Large intestine (tissue), 3 donors: ENCODE data around the gene CXorf38. TPM values are rescaled to one million over a fixed set of nuclear protein-coding genes. Genes with fewer than 3 reads are reported as not detected.

Experiments
- DNase-seq, 2 donors: peaks; one replicate each; pipeline versions ENCODE4 v3.0.0 to v3.0.0-alpha.2; 2013
- H3K27ac ChIP-seq: one replicate; pipeline ENCODE4 v1.5.1; 2013; ENCODE audit warnings: low read length
- H3K27me3 ChIP-seq: 2 replicates; pipeline ENCODE4 v1.6.1; 2013; ENCODE audit warnings: low read length; ENCODE audit not compliant: control insufficient read depth, insufficient read depth
- H3K36me3 ChIP-seq: 2 replicates; pipeline ENCODE4 v1.6.1; 2013; ENCODE audit warnings: low read length; ENCODE audit not compliant: control insufficient read depth, insufficient read depth
- H3K4me1 ChIP-seq: one replicate; pipeline ENCODE4 v1.6.1; 2013; ENCODE audit warnings: low read length; ENCODE audit not compliant: control insufficient read depth, insufficient read depth
- H3K4me3 ChIP-seq: one replicate; pipeline ENCODE4 v1.5.1; 2013; ENCODE audit warnings: low read length
- H3K9me3 ChIP-seq: one replicate; pipeline ENCODE4 v1.6.1; 2013; ENCODE audit warnings: mild to moderate bottlenecking, low read depth, low read length, moderate library complexity; ENCODE audit not compliant: control insufficient read depth
- WGBS: methylation state at CpG from one replicate; pipeline ENCODE4 v1.1.5; 2013; ENCODE audit warnings: low lambda C conversion rate; ENCODE audit not compliant: insufficient coverage; 5-methylcytosine and 5-hydroxymethylcytosine counted together
- polyA plus RNA-seq: library from polyadenylated mRNA; unstranded; fragments of 120-200 nt; gene quantifications from one replicate; pipeline ENCODE4 v1.2.1, GENCODE V29; 2013

The CXorf38 gene
- polyA plus RNA-seq, 1 donor: 11.5 TPM

- H3K4me1 ChIP-seq: no peaks in the 10 kb centered on the region
- no peak overlapping the region for H3K4me3 ChIP-seq
- H3K27me3 ChIP-seq: no peaks in the 10 kb centered on the region
- no peak overlapping the region for H3K27ac ChIP-seq
- no peaks in the 10 kb centered on the region for H3K9me3 ChIP-seq
- WGBS: no CpG with 5 or more reads among the region's 3 CpGs
- peaks cover 46% of the 10 kb centered on the region for H3K36me3 ChIP-seq
- no peak for DNase-seq
These were observed 15.8 kb upstream of the CXorf38 start for GRCh38 chrX:40663078-40663740.

- Histone ChIP-seq H3K27me3 (no peaks in the 10 kb centered on the region), H3K27ac (no peak overlapping the region), H3K9me3 (no peaks in the 10 kb centered on the region), H3K4me1 (no peaks in the 10 kb centered on the region), H3K36me3 (peaks cover 41% of the 10 kb centered on the region), H3K4me3 (no peak overlapping the region)
- DNase-seq: no peak
- WGBS: no CpG with 5 or more reads among the region's 2 CpGs
These were observed 14.1 kb upstream of the CXorf38 start for GRCh38 chrX:40661489-40661888.

GRCh38 chrX:40660381-40660780 is 13.0 kb upstream of the CXorf38 start:
- Histone ChIP-seq H3K9me3 (no peaks in the 10 kb centered on the region), H3K27ac (no peak overlapping the region), H3K27me3 (no peaks in the 10 kb centered on the region), H3K4me1 (no peaks in the 10 kb centered on the region), H3K36me3 (peaks cover 36% of the 10 kb centered on the region), H3K4me3 (no peak overlapping the region)
- no CpG with 5 or more reads among the region's 5 CpGs for WGBS
- DNase-seq: no peak

- WGBS: no CpG with 5 or more reads among the region's 2 CpGs
- Histone ChIP-seq H3K36me3 (peaks cover 31% of the 10 kb centered on the region), H3K27ac (no peak overlapping the region)
These were observed 6.2 kb upstream of the CXorf38 start for GRCh38 chrX:40653535-40653934.

GRCh38 chrX:40652664-40653063 is 5.3 kb upstream of the CXorf38 start:
- H3K4me1 ChIP-seq: no peaks in the 10 kb centered on the region
- no peaks in the 10 kb centered on the region for H3K9me3 ChIP-seq
- no peak overlapping the region for H3K4me3 ChIP-seq
- H3K27me3 ChIP-seq: no peaks in the 10 kb centered on the region
- no peak overlapping the region for H3K27ac ChIP-seq
- WGBS: no CpG with 5 or more reads among the region's 1 CpG
- no peak for DNase-seq
- H3K36me3 ChIP-seq: peaks cover 31% of the 10 kb centered on the region

More at GRCh38 chrX:40653535-40653934, 6.2 kb upstream of the CXorf38 start:
- Histone ChIP-seq H3K4me3 (no peak overlapping the region), H3K9me3 (no peaks in the 10 kb centered on the region), H3K27me3 (no peaks in the 10 kb centered on the region), H3K4me1 (no peaks in the 10 kb centered on the region)
- no peak for DNase-seq

GRCh38 chrX:40651620-40652223 is 4.4 kb upstream of the CXorf38 start:
- H3K27me3 ChIP-seq: no peaks in the 10 kb centered on the region
- H3K4me3 ChIP-seq: no peak overlapping the region
- no peak overlapping the region for H3K27ac ChIP-seq
- no CpG with 5 or more reads among the region's 3 CpGs for WGBS
- H3K9me3 ChIP-seq: no peaks in the 10 kb centered on the region
- peak; percentile 41 to 48 for DNase-seq
- peaks cover 25% of the 10 kb centered on the region for H3K36me3 ChIP-seq
- no peaks in the 10 kb centered on the region for H3K4me1 ChIP-seq

GRCh38 chrX:40646489-40647306 is 663 bp downstream of the CXorf38 start:
- peaks cover 5% of the 10 kb centered on the region for H3K36me3 ChIP-seq
- peaks cover 9% of the 10 kb centered on the region for H3K4me1 ChIP-seq
- WGBS: no CpG with 5 or more reads among the region's 33 CpGs
- peak overlapping the region; percentile 76 for H3K4me3 ChIP-seq
- H3K27me3 ChIP-seq: no peaks in the 10 kb centered on the region
- H3K9me3 ChIP-seq: no peaks in the 10 kb centered on the region
- DNase-seq: peak in 1 of 2 donors; percentile 9
- H3K27ac ChIP-seq: peak overlapping the region; percentile 87

GRCh38 chrX:40644821-40645358 is 2.5 kb downstream of the CXorf38 start:
- H3K27ac ChIP-seq: peak overlapping the region; percentile 88
- H3K36me3 ChIP-seq: peaks cover 2% of the 10 kb centered on the region
- no peaks in the 10 kb centered on the region for H3K9me3 ChIP-seq
- peaks cover 9% of the 10 kb centered on the region for H3K4me1 ChIP-seq
- peak; percentile 75 to 90 for DNase-seq
- peak overlapping the region; percentile 21 for H3K4me3 ChIP-seq
- WGBS: no CpG with 5 or more reads among the region's 4 CpGs
- no peaks in the 10 kb centered on the region for H3K27me3 ChIP-seq

GRCh38 chrX:40644176-40644575 is 3.2 kb downstream of the CXorf38 start:
- H3K9me3 ChIP-seq: no peaks in the 10 kb centered on the region
- WGBS: no CpG with 5 or more reads among the region's 5 CpGs
- peaks cover 9% of the 10 kb centered on the region for H3K4me1 ChIP-seq
- DNase-seq: peak in 1 of 2 donors; percentile 29
- H3K27me3 ChIP-seq: no peaks in the 10 kb centered on the region
- peak overlapping the region; percentile 21 for H3K4me3 ChIP-seq
- peak overlapping the region; percentile 88 for H3K27ac ChIP-seq
- peaks cover 8% of the 10 kb centered on the region for H3K36me3 ChIP-seq

- Histone ChIP-seq H3K27me3 (no peaks in the 10 kb centered on the region), H3K27ac (no peak overlapping the region), H3K9me3 (no peaks in the 10 kb centered on the region), H3K4me3 (no peak overlapping the region), H3K4me1 (no peaks in the 10 kb centered on the region), H3K36me3 (peaks cover 40% of the 10 kb centered on the region)
- no CpG with 5 or more reads among the region's 3 CpGs for WGBS
- no peak for DNase-seq
These were observed 9.7 kb downstream of the CXorf38 start for GRCh38 chrX:40637687-40638086.
